Brain microvascular endothelial cell (primary cell): Measurements from ENCODE around the gene SCD5.

ENCODE experiments used
- DNase-seq: peaks from one replicate; pipeline ENCODE4 v3.0.0-alpha.2; 2020
- H3K27ac ChIP-seq: fragments of 250-450 bp; sonication (Bioruptor Pico); 2 replicates; pipeline ENCODE4 v1.5.1; 2020; ENCODE audit warnings: mild to moderate bottlenecking, moderate library complexity
- H3K27me3 ChIP-seq: fragments of 250-450 bp; sonication (Bioruptor Pico); replicated peaks from 2 replicates; pipeline ENCODE4 v1.5.1; 2020; ENCODE audit warnings: mild to moderate bottlenecking
- H3K36me3 ChIP-seq: fragments of 250-450 bp; sonication (Bioruptor Pico); replicated peaks from 2 replicates; pipeline ENCODE4 v1.5.1; 2020; ENCODE audit warnings: mild to moderate bottlenecking
- H3K4me3 ChIP-seq: 2 replicates; pipeline ENCODE4 v1.5.1; 2011; ENCODE audit warnings: low read depth, mild to moderate bottlenecking, control low read depth, low read length, moderate library complexity
- in situ Hi-C: cut with HindIII; loops from 2 replicates; pipeline ENCODE4 v1.10.0; 2017; ENCODE audit warnings: low sequenced_read_pairs, low pct_ligation_motif_present
- TF ChIP-seq, protein P1 (sequence below): IDR thresholded peaks from 2 replicates; pipeline ENCODE4 v1.5.1; 2011; ENCODE audit warnings: low read depth, mild to moderate bottlenecking, moderate library complexity, low read length, control low read depth, inconsistent platforms; ENCODE audit errors: missing control alignments

Gene SCD5

DNA sequence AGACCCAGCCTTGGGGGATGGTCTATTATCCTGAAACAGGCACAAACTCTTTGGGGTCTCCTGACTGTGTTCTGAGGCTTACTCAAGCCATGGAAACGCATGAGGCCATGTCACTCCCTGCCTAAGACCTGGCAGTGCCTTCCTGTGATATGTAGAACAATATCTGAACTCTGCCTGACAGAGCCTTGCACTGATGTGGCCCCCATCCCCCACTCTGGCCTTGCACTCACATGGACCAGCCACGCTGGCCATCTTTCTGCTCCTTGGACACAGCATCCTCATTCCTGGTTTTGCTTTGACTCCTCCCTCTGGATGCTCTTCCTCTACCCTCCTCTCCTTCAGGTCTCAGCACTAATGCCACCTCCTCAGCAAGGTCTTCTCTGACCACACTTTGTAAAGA, 100.2 kb downstream of the SCD5 start:
- no peaks in the 10 kb centered on the region for H3K27me3 ChIP-seq
- no peak for DNase-seq
- no peak overlapping the region for H3K4me3 ChIP-seq
- TF ChIP-seq, protein P1, sequence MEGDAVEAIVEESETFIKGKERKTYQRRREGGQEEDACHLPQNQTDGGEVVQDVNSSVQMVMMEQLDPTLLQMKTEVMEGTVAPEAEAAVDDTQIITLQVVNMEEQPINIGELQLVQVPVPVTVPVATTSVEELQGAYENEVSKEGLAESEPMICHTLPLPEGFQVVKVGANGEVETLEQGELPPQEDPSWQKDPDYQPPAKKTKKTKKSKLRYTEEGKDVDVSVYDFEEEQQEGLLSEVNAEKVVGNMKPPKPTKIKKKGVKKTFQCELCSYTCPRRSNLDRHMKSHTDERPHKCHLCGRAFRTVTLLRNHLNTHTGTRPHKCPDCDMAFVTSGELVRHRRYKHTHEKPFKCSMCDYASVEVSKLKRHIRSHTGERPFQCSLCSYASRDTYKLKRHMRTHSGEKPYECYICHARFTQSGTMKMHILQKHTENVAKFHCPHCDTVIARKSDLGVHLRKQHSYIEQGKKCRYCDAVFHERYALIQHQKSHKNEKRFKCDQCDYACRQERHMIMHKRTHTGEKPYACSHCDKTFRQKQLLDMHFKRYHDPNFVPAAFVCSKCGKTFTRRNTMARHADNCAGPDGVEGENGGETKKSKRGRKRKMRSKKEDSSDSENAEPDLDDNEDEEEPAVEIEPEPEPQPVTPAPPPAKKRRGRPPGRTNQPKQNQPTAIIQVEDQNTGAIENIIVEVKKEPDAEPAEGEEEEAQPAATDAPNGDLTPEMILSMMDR: no peak
- no peaks in the 10 kb centered on the region for H3K36me3 ChIP-seq
- H3K27ac ChIP-seq: no peak overlapping the region
- in situ Hi-C loops: no loop called here

DNA sequence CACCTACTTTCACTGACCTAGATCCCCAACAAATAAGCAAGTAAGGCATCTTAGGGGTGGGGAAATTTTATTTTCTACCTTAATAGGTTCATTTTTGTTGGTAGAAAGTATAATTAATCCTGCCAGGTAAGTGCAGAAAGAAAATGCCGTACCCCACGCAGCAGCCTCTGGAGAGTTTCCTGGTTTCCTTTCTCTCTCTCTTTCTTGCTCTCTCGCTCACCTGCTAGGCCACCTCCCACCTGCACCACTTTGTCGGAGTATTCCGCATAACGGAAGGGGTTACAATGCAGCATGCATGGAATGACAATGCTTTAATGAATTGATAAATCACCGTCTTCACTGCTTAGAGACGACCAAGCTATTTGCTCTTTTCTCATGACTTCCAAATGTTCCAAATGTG, 101.0 kb downstream of the SCD5 start:
- DNase-seq: no peak
- in situ Hi-C loops: no loop called here
- TF ChIP-seq, protein P1: no peak

DNA sequence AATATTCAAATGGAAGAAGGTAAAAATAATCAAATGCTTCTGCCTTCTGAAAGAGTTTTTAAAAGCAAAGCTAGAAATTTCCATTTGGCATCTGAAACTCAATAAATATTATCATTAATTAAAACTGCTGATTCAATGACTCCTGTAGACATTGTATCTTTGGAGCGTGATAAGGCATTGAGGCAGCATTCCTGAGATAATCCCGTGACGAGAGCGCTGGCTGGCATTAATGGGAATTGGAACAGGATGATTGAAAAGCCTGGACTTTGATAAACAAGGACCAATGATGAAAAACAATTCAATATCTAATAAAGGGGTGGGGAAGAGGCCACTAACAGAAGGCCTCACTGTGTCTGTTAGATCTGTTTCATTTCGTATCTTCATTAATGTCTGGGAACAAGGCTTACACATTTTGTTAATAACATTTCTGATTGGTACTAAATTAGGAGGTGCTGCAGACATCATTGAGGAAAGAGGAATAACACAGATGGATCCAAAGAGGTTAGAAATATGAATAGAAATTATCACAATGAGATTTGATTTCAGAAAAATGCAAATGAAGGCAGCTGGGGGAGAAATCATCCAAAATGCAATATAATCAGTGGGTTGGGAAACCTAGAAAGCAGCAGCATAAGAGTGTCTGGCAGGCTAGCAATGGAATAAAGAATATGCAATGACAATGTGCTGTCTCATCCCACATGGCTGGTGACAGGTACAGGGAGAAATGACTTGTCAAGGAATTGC, 102.3 kb downstream of the SCD5 start:
- no peaks in the 10 kb centered on the region for H3K27me3 ChIP-seq
- in situ Hi-C loops: no loop called here
- no peak overlapping the region for H3K4me3 ChIP-seq
- TF ChIP-seq, protein P1: no peak
- H3K36me3 ChIP-seq: no peaks in the 10 kb centered on the region
- no peak overlapping the region for H3K27ac ChIP-seq
- no peak for DNase-seq

More for the DNA sequence above, 101.0 kb downstream of the SCD5 start:
- H3K27ac ChIP-seq: no peak overlapping the region
- no peaks in the 10 kb centered on the region for H3K36me3 ChIP-seq
- no peaks in the 10 kb centered on the region for H3K27me3 ChIP-seq
- no peak overlapping the region for H3K4me3 ChIP-seq

DNA sequence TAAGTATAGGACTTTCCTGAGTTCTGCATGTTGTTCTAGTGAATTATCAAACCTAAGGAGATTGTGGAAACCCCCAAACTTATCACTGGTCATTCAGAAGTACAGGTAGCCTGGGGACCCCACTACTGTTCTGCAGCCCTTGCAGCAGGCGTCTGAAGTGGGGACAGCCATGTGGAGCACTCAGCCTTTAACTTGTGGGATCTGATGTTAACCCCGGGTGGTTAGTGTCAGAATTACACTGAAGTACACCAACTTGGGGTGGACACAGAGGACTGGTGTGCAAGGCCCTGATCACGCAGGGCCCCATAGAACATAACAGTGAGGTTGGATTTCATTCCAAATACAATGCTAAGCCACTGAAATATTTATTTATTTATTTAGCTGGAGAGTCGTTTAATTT, 103.7 kb downstream of the SCD5 start:
- H3K36me3 ChIP-seq: no peaks in the 10 kb centered on the region
- no peak for DNase-seq
- in situ Hi-C loops: no loop called here
- TF ChIP-seq, protein P1: no peak
- H3K4me3 ChIP-seq: no peak overlapping the region
- no peaks in the 10 kb centered on the region for H3K27me3 ChIP-seq
- no peak overlapping the region for H3K27ac ChIP-seq

DNA sequence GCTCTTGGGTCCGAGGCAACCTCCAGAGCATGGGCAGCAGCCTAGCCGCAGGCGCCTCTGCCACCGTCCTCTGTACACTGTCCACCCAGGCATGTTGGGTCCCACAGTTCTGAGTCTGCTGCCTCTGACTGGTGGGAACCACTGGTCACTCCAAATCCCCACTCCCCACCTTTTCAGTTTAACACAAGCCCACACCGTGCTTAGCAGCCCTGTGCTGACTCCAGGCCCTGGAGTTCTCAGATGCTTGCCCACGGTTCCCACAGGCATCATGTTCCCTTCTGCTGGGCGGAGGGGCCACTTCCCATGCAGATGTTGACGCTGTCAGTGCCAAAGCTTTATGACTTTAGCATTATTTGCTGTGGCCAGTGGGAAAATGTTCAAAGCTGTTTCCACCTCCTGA, 104.5 kb downstream of the SCD5 start:
- Histone ChIP-seq H3K27ac (no peak overlapping the region), H3K36me3 (no peaks in the 10 kb centered on the region), H3K4me3 (no peak overlapping the region), H3K27me3 (no peaks in the 10 kb centered on the region)
- no peak for DNase-seq
- in situ Hi-C loops: no loop called here
- TF ChIP-seq, protein P1: no peak
